ENCODE results near the gene MLXIP. TPM values are rescaled to one million over a fixed set of nuclear protein-coding genes. Genes with fewer than 3 reads are reported as not detected.

The MLXIP gene
- total RNA-seq, 1 experiment from 2014 or later, result 46.3 TPM

- ChIA-PET CTCF (interaction anchor here (0.5 kb wide), 1 partner anchor 112 kb away, joined by 3 read pairs; no protein-coding TSS in a partner anchor), POLR2A (no interaction called here)
- no peaks in the 10 kb centered on the region for H3K9me3 ChIP-seq (ENCODE audit: control insufficient read depth in 1 of 2, insufficient read depth in 1 of 2, low read depth in 1 of 2, low read length in 2 of 2)
Measured at GRCh38 chr12:122182887-122183587, 104.5 kb downstream of the MLXIP start, which contains the start of gene LRRC43. Gene LRRC43 (plus strand): TSS chr12:122183123. CDS start chr12:122183145, 22 bp downstream.

More at GRCh38 chr12:122182887-122183587, 104.5 kb downstream of the MLXIP start, which contains the start of gene LRRC43:
- ATAC-seq (no peak), DNase-seq (ENCODE audit: low read depth, low spot score) (no peak)
- no peaks in the 10 kb centered on the region for H3K36me3 ChIP-seq (ENCODE audit: control insufficient read depth in 1 of 2, insufficient read depth in 2 of 2, low read length in 2 of 2)
- RAD21 ChIA-PET (ENCODE audit: low non-redundant PET in 1 of 2, low total read pairs in 2 of 2, uncharacterized antibody in 2 of 2, unreplicated experiment in 2 of 2), result no interaction called here
- H3K4me2 ChIP-seq (ENCODE audit: low read length), result no peak within 1 kb of the TSS
- intact Hi-C loops (cut with micrococcal nuclease), result no loop called here
- TF ChIP-seq CBX3 (IDR thresholded peaks at IDR 0.05; ENCODE audit: low read depth), result no peak
- TF ChIP-seq ZNF274 (IDR thresholded peaks at IDR 0.05; ENCODE audit: low read depth, low read length), result no peak
- no peak for TF ChIP-seq YY1 (IDR thresholded peaks at IDR 0.05; ENCODE audit: extremely low read depth, insufficient replicate concordance, low read depth, low read length)
- TF ChIP-seq, protein P1, sequence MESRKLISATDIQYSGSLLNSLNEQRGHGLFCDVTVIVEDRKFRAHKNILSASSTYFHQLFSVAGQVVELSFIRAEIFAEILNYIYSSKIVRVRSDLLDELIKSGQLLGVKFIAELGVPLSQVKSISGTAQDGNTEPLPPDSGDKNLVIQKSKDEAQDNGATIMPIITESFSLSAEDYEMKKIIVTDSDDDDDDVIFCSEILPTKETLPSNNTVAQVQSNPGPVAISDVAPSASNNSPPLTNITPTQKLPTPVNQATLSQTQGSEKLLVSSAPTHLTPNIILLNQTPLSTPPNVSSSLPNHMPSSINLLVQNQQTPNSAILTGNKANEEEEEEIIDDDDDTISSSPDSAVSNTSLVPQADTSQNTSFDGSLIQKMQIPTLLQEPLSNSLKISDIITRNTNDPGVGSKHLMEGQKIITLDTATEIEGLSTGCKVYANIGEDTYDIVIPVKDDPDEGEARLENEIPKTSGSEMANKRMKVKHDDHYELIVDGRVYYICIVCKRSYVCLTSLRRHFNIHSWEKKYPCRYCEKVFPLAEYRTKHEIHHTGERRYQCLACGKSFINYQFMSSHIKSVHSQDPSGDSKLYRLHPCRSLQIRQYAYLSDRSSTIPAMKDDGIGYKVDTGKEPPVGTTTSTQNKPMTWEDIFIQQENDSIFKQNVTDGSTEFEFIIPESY (IDR thresholded peaks at IDR 0.05; ENCODE audit: extremely low read depth, insufficient replicate concordance, low read length), result no peak
- TF ChIP-seq EZH2phosphoT487 (IDR thresholded peaks at IDR 0.05; ENCODE audit: borderline replicate concordance), result no peak
- TF ChIP-seq JUND (IDR thresholded peaks at IDR 0.05), result no peak
- no peak for TF ChIP-seq CTCF (IDR thresholded peaks at IDR 0.05 in 2 of 3, conservative IDR thresholded peaks at IDR 0.05 in 1 of 3; ENCODE audit: borderline replicate concordance in 1 of 3, insufficient read depth in 1 of 3, low read depth in 2 of 3, low read length in 2 of 3)
- TF ChIP-seq EGR1 (IDR thresholded peaks at IDR 0.05; ENCODE audit: low read depth), result no peak
- TF ChIP-seq SP1 (IDR thresholded peaks at IDR 0.05; ENCODE audit: low read depth), result no peak
- no peak for TF ChIP-seq FOSL1 (IDR thresholded peaks at IDR 0.05; ENCODE audit: low read depth)
- no peak for TF ChIP-seq CEBPB (IDR thresholded peaks at IDR 0.05; ENCODE audit: low read depth)
- TF ChIP-seq ZFX (IDR thresholded peaks at IDR 0.05), result no peak
- TF ChIP-seq EZH2 (IDR thresholded peaks at IDR 0.05), result no peak
- TF ChIP-seq POLR2A (IDR thresholded peaks at IDR 0.05; ENCODE audit: borderline replicate concordance, extremely low read depth, insufficient read depth, insufficient read length), result no peak
- no peak for TF ChIP-seq ELF1 (IDR thresholded peaks at IDR 0.05; ENCODE audit: borderline replicate concordance, low read depth)
- H3K9me2 ChIP-seq (ENCODE audit: insufficient read depth), result no peaks in the 10 kb centered on the region
- H3K9ac ChIP-seq (ENCODE audit: low read length), result no peak within 1 kb of the TSS
- no peak within 1 kb of the TSS for H3K27ac ChIP-seq (ENCODE audit: low read depth, low read length)
- no peaks in the 10 kb centered on the region for H3K4me1 ChIP-seq (ENCODE audit: control insufficient read depth in 1 of 2, insufficient read depth in 2 of 2, low read length in 2 of 2)
- no peak within 1 kb of the TSS for H3K4me3 ChIP-seq (replicated peaks in 1 of 2; ENCODE audit: low read depth in 1 of 2, low read length in 2 of 2)
- no peaks in the 10 kb centered on the region for H3K27me3 ChIP-seq (ENCODE audit: insufficient read depth, low read length)
- H2AFZ ChIP-seq (ENCODE audit: low read depth, low read length, poor library complexity, severe bottlenecking), result no peak within 1 kb of the TSS
- no peaks in the 10 kb centered on the region for H3K79me2 ChIP-seq (ENCODE audit: insufficient read depth, low read length)
- BruUV-seq (replicated peaks), result no TSS peak
- no peaks in the 10 kb centered on the region for H4K20me1 ChIP-seq (ENCODE audit: insufficient read depth)

Data from HCT116 (cell line).